GM21515 (cell line): Measurements from ENCODE around the gene NCAPD2.
A peak's percentile ranks its signal among the peaks of the same experiment; 100 is the strongest.
"Not testable (repeated sequence)": the region's sequence is repeated elsewhere in the genome, so short reads cannot be mapped to it uniquely, and the experiment has no call there.

ENCODE experiments used
- ATAC-seq: cut with Tn5 transposase; IDR thresholded peaks from one replicate; pipeline ENCODE4 v1.9.1; 2021; ENCODE audit not compliant: unreplicated experiment

NCAPD2 gene

GRCh38 chr12:6464531-6464930 lies 29.4 kb upstream of the NCAPD2 start:
- ATAC-seq = no peak

GRCh38 chr12:6465467-6466183 lies 28.3 kb upstream of the NCAPD2 start:
- ATAC-seq = no peak

GRCh38 chr12:6466184-6466573 lies 27.7 kb upstream of the NCAPD2 start:
- no peak for ATAC-seq

- not testable (repeated sequence) for ATAC-seq
These were observed 27.2 kb upstream of the NCAPD2 start for GRCh38 chr12:6466751-6467150.

GRCh38 chr12:6467571-6468282 lies 26.2 kb upstream of the NCAPD2 start:
- ATAC-seq = not testable (repeated sequence)

GRCh38 chr12:6468283-6468575 lies 25.7 kb upstream of the NCAPD2 start:
- no peak for ATAC-seq

- no peak for ATAC-seq
These were observed 24.8 kb upstream of the NCAPD2 start for GRCh38 chr12:6469092-6469491.

GRCh38 chr12:6469609-6470374 lies 24.1 kb upstream of the NCAPD2 start:
- no peak for ATAC-seq

GRCh38 chr12:6470375-6471163 lies 23.3 kb upstream of the NCAPD2 start, which contains the start of gene VAMP1:
Gene VAMP1 (minus strand): TSS chr12:6470677. CDS start chr12:6470531, 146 bp downstream.
- peak; percentile 85 for ATAC-seq

GRCh38 chr12:6471989-6472360 lies 21.9 kb upstream of the NCAPD2 start:
- no peak for ATAC-seq

- no peak for ATAC-seq
These were observed 21.4 kb upstream of the NCAPD2 start for GRCh38 chr12:6472491-6472890.

GRCh38 chr12:6475233-6475975 lies 18.5 kb upstream of the NCAPD2 start:
- ATAC-seq = not testable (repeated sequence)

GRCh38 chr12:6476489-6476888 lies 17.4 kb upstream of the NCAPD2 start:
- ATAC-seq = no peak

- ATAC-seq = not testable (repeated sequence)
These were observed 16.1 kb upstream of the NCAPD2 start for GRCh38 chr12:6477601-6478377.

- ATAC-seq = no peak
These were observed 15.5 kb upstream of the NCAPD2 start for GRCh38 chr12:6478416-6478815.

- ATAC-seq = no peak
These were observed 5.7 kb upstream of the NCAPD2 start for GRCh38 chr12:6488240-6488639.

GRCh38 chr12:6489449-6489848 lies 4.5 kb upstream of the NCAPD2 start:
- no peak for ATAC-seq

- ATAC-seq = not testable (repeated sequence)
These were observed 3.2 kb upstream of the NCAPD2 start for GRCh38 chr12:6490673-6491072.

GRCh38 chr12:6492838-6493496 lies 935 bp upstream of the NCAPD2 start, which contains the start of gene MRPL51:
Gene MRPL51 (minus strand): TSS chr12:6493262. CDS start chr12:6493136, 126 bp downstream.
- peak; percentile 67 for ATAC-seq
